ENCODE data around the gene SLC7A6.
A peak's percentile ranks its signal among the peaks of the same experiment; 100 is the strongest.

Gene SLC7A6

DNA sequence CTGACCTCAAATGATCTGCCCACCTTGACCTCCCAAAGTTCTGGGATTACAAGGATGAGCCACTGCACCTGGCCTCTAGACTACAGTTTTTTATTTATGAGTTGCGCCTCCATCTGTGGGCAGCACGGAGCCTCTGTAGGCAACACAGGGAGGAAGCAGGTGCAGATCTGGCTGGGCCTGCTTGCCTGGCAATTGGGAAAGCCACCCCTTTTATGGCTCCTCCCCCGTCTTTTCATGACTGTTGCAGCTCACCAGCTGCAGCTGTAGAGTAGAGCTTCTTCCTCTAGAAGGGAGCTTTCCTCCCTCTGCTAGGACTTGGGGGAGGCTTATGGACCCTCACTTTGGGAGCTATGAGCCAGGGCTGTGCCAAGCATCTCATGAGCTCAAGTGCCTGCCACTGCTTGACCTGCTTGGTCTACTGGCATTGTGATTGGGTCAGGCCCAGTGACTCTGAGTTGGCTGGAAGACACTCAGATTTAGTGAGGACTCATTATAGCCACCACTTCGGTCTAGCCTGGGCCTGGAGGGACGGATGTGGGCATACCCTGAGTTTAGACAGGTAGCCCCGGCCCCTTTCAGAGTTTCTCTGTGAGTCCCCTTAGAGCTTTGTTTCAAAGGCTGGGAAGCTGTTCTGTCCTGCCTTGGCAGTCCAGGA, 6.9 kb upstream of the SLC7A6 start:
- no peak for DNase-seq
- TF ChIP-seq GATA1 (IDR thresholded peaks at IDR 0.05; ENCODE audit: low read depth, low read length) (no peak), POLR2A (IDR thresholded peaks at IDR 0.05; ENCODE audit: low read length) (no peak)

DNA sequence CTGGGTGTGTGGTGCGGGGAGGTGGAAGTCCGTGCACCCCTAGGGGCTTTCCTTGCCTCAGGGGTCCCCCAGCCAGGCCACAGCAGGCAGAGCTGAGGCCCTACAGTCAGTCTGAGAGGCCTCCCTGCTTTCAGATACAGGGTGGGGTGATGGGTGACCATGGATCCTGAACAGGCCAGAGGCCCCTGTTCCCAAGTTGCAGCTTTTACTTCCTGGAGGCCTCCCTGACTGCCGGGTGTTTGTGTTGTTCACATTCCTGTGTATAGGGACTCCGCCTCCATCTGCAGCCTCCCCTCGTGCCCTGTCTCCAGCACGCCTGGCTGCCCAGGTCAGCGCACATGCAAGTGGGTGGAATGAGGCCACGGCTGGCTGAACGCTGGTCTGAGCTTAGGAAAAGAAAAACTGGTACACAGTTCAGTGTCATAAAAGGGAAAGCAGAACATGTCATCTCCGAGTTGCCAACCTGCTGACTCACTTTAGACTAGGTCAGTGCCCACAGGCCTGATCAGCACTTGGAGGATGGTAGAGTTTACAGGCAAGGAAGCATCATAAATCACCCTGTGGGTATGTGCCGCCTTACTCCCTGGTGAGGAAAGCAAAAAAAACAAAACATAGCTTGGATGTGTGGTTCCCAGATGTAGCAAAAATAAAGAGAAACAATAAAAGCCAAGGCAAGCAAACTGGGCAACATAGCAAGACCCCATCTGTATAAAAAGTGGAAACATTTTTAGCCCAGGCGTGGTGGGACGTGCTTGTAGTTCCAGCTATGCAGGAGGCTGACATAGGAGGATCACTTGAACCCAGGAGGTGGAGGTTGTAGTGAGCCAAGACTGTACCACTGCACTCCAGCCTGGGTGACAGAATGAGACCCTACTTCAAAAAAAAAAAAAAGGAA, 6.2 kb upstream of the SLC7A6 start:
- TF ChIP-seq GATA1 (IDR thresholded peaks at IDR 0.05; ENCODE audit: low read depth, low read length): no peak
- TF ChIP-seq POLR2A (IDR thresholded peaks at IDR 0.05; ENCODE audit: low read length): no peak
- DNase-seq: peak in 1 of 2 experiments; percentile 18

DNA sequence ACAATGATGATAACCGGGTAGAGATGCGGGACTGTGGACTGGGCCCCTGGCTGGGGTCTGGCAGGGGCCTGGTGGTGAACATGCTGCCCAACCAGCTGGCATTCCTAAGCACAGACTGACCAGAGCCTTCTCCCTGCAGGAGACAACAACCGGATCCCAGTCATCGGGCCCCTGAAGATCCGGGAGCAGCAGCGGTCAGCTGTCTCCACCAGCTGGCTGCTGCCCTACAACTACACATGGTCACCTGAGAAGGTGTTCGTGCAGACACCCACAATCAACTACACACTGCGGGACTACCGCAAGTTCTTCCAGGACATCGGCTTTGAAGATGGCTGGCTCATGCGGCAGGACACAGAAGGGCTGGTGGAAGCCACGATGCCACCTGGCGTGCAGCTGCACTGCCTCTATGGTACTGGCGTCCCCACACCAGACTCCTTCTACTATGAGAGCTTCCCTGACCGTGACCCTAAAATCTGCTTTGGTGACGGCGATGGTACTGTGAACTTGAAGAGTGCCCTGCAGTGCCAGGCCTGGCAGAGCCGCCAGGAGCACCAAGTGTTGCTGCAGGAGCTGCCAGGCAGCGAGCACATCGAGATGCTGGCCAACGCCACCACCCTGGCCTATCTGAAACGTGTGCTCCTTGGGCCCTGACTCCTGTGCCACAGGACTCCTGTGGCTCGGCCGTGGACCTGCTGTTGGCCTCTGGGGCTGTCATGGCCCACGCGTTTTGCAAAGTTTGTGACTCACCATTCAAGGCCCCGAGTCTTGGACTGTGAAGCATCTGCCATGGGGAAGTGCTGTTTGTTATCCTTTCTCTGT, 5.1 kb upstream of the SLC7A6 start:
- TF ChIP-seq POLR2A (IDR thresholded peaks at IDR 0.05; ENCODE audit: low read length) (no peak), GATA1 (IDR thresholded peaks at IDR 0.05; ENCODE audit: low read depth, low read length) (no peak)
- no peak for DNase-seq

DNA sequence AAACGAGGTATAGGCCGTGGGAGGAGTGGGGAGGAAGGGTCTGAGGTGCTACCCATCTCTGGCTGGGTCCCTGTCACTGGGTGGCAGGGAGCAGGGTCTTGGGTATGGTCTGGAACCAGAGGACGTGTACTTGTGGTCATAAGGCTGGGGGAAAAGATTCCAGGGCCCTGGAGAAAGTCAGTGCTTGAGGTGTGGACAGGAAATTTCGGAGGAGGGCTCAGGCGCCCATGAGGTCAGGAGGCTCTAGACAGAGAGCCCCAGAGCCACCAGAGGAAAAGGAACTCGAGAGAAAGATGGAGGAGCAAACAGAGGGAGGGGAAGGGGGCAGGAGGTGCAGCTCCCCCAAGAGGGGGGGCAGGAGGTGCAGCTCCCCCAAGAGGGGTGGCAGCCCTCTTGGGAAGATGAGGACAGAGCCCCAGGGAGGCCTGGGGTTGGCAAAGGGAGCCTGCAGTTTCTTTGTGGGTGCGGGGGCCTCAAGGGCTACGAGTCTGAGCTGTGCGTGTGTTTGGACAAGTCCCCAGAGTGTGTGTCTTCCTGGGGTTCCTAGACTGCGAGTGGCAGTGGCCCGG, 683 bp upstream of the SLC7A6 start:
- no peak for DNase-seq
- no peak for TF ChIP-seq POLR2A (IDR thresholded peaks at IDR 0.05; ENCODE audit: low read length)
- no peak for TF ChIP-seq GATA1 (IDR thresholded peaks at IDR 0.05; ENCODE audit: low read depth, low read length)

DNA sequence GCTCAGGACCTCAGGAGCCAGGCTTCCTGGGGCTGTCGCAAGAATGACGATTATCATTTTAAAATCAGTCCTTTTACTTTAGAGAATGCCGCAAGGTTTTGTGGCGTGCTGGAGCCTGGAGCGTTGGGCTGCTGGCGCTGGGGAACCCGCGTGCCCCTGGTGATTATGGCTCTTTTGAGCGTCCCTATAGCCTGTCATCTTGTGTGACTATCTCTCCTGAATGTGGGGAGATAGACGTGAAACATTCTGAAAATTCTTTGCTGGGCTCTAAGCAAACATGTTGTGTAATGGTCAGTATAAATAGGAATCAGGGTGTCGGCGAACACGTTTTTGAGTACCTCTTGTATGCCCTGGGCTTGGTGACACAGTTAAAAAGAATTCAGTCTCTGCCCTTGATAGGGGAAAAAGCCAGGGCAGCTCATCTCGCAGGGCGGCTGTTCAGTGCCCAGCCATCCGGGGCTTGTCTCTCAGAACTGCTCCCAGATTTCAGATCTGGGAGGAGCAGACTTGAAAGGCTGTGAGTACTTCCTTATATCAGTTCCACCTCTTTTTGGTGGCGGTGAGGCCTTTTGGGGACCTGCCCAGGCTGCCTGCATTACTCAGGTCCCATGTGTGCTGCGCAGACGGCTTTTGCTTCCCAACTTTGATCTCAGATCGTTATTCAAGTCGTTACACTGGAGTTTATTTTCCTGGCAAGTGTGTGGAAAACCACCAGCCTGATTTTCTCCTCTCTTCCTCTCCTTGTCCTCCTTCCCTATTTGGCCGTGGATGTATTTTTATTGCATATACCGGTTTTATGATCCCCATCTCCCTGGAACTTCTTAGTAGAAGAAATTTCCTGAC, 973 bp downstream of the SLC7A6 start:
- peak; percentile 65 to 69 for DNase-seq
- no peak for TF ChIP-seq POLR2A (IDR thresholded peaks at IDR 0.05; ENCODE audit: low read length)
- no peak for TF ChIP-seq GATA1 (IDR thresholded peaks at IDR 0.05; ENCODE audit: low read depth, low read length)

DNA sequence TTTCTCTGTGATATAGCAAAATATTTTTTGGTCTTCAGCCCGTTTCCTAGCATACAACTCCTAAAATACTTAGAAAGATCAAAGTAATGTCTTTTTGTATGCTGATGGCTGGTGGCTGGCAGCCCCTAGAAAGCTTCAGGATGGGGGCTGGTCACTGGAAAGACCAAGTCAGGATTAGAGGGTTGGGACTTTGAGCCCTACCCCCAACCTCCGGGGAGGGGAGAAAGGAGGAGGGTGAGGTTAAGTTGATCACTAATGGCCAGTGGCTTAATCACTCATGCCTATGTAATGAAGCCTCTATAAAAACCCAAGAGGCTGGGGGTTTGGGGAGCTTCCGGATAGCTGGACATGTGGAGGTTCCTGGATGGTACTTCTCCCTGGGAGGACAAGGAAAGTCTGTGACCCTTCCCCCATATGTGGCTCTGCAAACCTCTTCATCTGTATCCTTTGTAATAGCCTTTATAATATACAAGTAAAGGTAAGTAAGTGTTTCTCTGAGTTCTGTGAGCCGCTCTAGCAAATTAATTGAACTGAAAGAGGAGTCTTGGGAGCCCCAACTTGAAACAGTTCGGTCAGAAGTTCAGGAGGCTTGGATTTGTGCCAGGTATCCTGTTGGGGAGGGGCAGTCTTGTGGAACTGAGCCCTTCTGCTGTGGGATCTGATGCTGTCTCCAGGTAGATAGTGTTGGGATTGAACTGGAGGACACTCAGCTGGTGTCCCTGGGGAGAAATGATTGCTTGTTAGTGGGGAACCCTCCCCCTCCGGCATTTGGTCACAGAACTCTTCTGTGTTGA, 3.5 kb downstream of the SLC7A6 start:
- no peak for DNase-seq
- TF ChIP-seq GATA1 (IDR thresholded peaks at IDR 0.05; ENCODE audit: low read depth, low read length) (no peak), POLR2A (IDR thresholded peaks at IDR 0.05; ENCODE audit: low read length) (no peak)

DNA sequence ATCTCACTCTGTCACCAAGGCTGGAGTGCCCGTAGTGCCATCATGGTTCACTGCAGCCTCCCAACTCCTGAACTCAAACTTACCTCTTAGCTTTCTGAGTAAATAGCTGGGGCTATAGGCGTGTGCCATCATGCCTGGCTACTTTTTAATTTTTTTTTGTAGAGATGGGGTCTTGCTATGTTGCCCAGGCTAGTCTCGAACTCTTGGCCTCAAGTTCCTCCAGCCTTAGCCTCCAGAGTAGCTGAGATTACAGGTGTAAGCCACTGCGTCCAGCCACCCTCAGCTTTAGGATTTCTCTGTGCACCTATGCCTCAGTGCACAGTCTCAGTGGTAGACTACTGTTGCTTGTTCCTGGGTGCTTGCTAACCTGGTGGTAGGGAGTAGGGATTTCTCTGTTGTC, 5.5 kb downstream of the SLC7A6 start:
- DNase-seq: no peak
- TF ChIP-seq GATA1 (IDR thresholded peaks at IDR 0.05; ENCODE audit: low read depth, low read length) (no peak), POLR2A (IDR thresholded peaks at IDR 0.05; ENCODE audit: low read length) (no peak)

DNA sequence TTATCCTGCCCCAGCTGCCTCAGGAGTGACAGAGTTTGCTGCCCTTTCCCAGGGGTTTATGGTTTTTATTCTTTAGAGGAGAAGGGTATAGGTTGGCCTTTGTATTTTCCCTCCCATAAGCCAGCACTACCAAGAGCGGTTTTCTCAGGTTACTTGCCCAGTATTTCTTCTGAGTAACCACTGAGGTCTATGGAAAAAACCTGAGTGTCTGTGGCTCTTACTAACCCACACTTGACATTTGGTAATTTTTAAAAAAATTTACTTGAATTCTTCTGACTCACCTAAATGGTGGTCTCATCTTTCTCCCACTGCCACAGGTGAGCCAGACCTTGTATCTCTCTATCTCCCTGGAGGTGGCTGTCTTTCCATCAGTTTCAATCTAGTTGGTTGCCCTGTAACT, 6.0 kb downstream of the SLC7A6 start:
- DNase-seq: no peak
- no peak for TF ChIP-seq GATA1 (IDR thresholded peaks at IDR 0.05; ENCODE audit: low read depth, low read length)

DNA sequence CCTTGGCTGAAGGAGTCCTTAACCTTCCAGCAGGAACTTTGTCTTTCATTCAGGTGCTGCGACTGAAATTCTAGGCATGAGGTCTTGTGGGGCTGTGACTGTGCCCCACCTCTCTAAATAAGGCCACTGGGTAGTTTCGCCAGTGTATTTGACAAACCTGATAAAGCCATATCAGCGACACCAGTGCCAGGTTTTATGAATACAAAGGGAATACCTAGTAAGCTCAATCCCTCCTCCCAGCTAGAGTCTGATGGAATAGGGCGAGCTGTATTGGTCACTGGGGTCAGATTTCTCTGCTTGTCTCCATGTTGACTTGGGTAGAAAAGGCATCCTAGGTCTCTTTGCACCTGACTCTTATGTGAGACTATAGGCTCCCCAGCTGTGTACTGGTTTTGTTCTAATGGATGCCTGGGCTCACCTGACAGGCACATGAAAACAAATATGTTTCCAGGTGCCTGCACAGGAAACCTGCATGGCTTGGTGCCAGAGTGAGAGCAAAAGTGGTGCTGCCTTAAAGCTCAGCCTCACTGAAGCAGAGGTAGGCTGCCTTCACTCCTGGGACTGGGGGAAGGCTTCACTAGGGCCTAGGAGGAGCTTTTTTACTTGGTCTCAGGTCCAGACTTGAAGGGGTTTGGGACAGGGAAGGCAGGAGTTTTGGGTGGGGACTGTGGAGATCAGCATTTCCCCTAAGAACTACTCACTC, 8.3 kb downstream of the SLC7A6 start:
- TF ChIP-seq POLR2A (IDR thresholded peaks at IDR 0.05; ENCODE audit: low read length) (no peak), GATA1 (IDR thresholded peaks at IDR 0.05; ENCODE audit: low read depth, low read length) (no peak)
- DNase-seq: no peak

DNA sequence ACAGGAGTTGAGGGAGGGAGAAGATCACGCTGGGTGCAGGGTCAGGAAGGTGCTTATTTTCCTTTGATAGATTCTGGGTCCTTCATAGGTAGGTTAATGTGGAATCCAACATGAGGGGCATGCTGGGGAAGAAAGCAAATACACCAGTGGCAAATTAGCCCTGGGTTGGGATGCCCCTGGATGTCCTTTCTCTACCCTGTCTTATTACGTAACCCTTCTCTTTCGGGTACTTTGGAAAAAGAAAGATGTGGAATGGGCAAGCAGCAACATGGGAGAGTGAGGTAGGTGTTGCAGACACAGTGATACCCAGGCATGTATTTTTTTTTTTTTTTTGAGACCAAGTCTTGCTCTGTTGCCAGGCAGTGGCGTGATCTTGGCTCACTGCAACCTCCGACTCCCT, 9.1 kb downstream of the SLC7A6 start:
- TF ChIP-seq POLR2A (IDR thresholded peaks at IDR 0.05; ENCODE audit: low read length) (no peak), GATA1 (IDR thresholded peaks at IDR 0.05; ENCODE audit: low read depth, low read length) (no peak)
- no peak for DNase-seq

DNA sequence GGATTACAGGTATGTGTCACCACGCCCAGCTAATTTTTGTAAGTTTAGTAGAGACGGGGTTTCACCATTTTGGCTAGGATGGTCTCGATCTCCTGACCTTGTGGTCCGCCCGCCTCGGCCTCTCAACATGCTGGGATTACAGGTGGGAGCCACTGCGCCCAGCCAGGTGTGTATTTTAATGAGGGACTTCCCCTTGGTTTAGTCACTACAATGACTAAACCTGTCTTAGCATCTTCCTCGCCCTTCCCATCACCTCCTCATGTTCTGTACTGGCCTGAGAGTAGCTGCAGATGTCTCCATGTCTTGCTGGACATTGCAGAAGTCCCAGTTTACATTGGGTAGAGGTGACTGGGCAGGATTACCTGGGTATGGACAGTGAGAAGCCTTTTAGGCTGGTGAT, 9.6 kb downstream of the SLC7A6 start:
- TF ChIP-seq GATA1 (IDR thresholded peaks at IDR 0.05; ENCODE audit: low read depth, low read length): no peak
- no peak for TF ChIP-seq POLR2A (IDR thresholded peaks at IDR 0.05; ENCODE audit: low read length)
- no peak for DNase-seq

DNA sequence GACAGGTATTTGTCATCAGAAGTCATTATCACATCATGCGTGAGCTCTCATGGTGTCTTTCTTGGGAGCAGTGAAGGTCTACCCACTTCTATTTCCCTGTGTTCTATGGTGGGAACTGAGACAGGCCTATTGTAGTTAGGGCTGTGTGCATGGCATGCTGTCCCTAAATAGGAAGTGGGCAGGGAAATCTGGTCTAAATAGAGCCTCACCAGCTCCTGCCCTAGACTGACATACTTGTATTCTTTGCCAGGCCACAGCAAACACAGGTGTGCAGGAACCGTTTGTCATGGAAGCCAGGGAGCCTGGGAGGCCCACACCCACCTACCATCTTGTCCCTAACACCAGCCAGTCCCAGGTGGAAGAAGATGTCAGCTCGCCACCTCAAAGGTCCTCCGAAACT, 10.1 kb downstream of the SLC7A6 start:
- TF ChIP-seq POLR2A (IDR thresholded peaks at IDR 0.05; ENCODE audit: low read length) (no peak), GATA1 (IDR thresholded peaks at IDR 0.05; ENCODE audit: low read depth, low read length) (no peak)
- DNase-seq: no peak

All from erythroblast (primary cell).